Measurements from ENCODE around the gene CAMK1. TPM values are rescaled to one million over a fixed set of nuclear protein-coding genes. Genes with fewer than 3 reads are reported as not detected.

The CAMK1 gene
- total RNA-seq, result 16.9 and 17.1 TPM in 2 replicates
- long read RNA-seq, result 0 reads

DNA sequence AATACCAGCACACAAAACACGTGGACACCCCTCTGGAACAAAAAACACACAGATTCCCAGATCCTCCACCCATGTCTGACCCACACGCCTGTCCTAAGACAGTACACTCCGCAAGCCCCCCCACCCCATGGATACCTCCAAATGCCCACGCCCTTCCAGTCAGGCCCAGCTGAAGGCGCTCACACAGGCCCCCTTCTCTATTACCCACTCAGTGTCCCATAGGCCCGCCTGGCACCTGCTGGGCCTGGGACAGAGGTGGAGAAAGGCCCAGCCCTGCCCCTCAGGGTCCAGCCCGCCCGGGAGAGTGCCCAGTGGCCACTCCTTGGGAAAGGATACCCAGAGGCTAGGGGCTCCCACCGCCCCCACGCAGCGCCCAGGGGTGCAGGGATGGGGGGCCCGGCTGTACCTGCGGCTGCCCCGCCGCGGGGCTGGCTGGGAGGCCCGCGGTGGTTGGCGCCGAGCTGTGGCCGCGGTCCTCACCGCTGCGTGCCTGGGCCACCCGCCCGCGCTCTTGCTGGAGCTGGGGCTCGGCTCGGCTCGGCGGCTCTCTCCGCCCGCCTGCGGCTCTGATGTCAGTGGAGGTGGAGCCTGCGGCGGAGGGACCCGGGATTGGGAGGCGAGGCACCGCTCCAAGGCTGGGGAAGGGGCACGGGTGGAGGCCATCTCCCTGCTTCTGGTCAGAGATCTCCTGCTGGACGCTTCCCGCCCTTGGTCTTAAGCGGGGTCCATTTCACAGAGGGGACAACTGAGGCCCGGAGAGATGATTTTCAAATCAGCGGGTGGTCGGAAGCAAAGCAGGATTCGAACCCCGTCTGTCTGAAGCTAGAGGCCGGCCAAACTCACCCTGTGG, at the start of gene CAMK1:
TSS of gene CAMK1 (minus strand) at position 522 of the 850 bp plus-strand sequence. CDS start 2,198 bp downstream, outside the sequence.
- TF ChIP-seq, protein P1, sequence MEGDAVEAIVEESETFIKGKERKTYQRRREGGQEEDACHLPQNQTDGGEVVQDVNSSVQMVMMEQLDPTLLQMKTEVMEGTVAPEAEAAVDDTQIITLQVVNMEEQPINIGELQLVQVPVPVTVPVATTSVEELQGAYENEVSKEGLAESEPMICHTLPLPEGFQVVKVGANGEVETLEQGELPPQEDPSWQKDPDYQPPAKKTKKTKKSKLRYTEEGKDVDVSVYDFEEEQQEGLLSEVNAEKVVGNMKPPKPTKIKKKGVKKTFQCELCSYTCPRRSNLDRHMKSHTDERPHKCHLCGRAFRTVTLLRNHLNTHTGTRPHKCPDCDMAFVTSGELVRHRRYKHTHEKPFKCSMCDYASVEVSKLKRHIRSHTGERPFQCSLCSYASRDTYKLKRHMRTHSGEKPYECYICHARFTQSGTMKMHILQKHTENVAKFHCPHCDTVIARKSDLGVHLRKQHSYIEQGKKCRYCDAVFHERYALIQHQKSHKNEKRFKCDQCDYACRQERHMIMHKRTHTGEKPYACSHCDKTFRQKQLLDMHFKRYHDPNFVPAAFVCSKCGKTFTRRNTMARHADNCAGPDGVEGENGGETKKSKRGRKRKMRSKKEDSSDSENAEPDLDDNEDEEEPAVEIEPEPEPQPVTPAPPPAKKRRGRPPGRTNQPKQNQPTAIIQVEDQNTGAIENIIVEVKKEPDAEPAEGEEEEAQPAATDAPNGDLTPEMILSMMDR (IDR thresholded peaks at IDR 0.05; ENCODE audit: unreplicated experiment), result no peak
- Mint-ChIP-seq H3K27me3 (no peaks in the 10 kb centered on the region), H3K27ac (peak within 1 kb of the TSS; percentile 85), H3K4me1 (ENCODE audit: low read depth) (peaks cover 16% of the 10 kb centered on the region), H3K4me3 (ENCODE audit: low read depth) (peak within 1 kb of the TSS; percentile 80), H3K36me3 (ENCODE audit: insufficient read depth) (peaks cover 2% of the 10 kb centered on the region), H3K9me3 (ENCODE audit: low read depth) (no peaks in the 10 kb centered on the region)
- peak; percentile 54 for DNase-seq (ENCODE audit: low spot score, unreplicated experiment)

DNA sequence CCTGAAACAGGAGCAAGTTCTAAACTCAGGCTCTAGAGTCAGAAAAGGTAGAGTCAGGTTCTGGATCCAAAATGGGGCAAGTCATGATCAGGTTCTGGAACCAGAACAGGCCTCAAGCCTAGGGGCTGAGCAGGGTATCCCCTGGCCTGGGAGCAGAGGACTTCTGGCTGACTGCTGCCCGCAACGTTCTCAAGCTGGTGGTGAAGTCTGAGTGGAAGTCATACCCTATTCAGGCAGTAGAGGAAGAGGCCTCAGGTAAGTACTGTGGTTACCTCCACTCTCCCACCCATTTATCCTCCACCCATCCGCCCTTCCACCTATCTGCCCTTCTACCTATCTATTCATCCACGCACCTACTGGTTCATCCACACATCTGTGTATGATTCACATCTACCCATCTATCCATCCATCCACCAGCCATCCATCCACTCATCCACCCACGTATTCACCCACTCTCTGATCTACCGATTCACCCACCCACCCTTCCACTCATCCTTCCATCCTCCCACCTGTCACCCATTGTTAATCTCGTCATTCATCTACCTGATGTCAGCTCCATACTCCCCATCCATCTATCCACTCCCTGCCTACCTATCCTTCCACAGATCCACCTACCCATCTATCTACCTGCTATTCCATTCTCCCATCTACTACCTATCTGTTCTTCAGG, 49.1 kb upstream of the CAMK1 start:
- Mint-ChIP-seq H3K27ac (no peak overlapping the region), H3K4me1 (ENCODE audit: low read depth) (no peaks in the 10 kb centered on the region), H3K9me3 (ENCODE audit: low read depth) (no peaks in the 10 kb centered on the region), H3K36me3 (ENCODE audit: insufficient read depth) (peaks cover 1% of the 10 kb centered on the region), H3K4me3 (ENCODE audit: low read depth) (no peak overlapping the region), H3K27me3 (no peaks in the 10 kb centered on the region)
- TF ChIP-seq, protein P1 (IDR thresholded peaks at IDR 0.05; ENCODE audit: unreplicated experiment), result no peak
- DNase-seq (ENCODE audit: low spot score, unreplicated experiment), result no peak

DNA sequence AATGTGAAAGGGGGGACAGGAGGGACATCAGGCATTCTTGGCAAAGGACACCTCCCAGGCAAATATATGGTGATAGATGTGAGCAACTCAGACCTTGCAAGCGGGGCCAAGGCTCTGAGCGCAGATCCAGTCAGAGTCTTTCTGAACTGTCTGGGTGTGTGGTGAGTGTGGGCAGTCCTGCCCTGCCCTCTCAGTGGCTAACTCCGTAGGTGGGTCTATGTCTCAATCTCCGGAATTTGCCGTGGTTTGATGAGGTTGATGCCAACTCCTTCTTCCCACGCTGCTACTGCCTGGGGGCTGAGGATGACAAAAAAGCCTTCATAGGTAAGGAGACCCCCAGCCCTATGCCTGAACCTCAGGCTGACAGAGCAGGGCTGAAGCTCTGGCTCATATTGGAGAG, 47.7 kb upstream of the CAMK1 start:
- Mint-ChIP-seq H3K27ac (no peak overlapping the region), H3K4me1 (ENCODE audit: low read depth) (no peaks in the 10 kb centered on the region), H3K27me3 (no peaks in the 10 kb centered on the region), H3K36me3 (ENCODE audit: insufficient read depth) (peaks cover 1% of the 10 kb centered on the region), H3K4me3 (ENCODE audit: low read depth) (no peak overlapping the region), H3K9me3 (ENCODE audit: low read depth) (no peaks in the 10 kb centered on the region)
- DNase-seq (ENCODE audit: low spot score, unreplicated experiment), result no peak
- TF ChIP-seq, protein P1 (IDR thresholded peaks at IDR 0.05; ENCODE audit: unreplicated experiment), result no peak

DNA sequence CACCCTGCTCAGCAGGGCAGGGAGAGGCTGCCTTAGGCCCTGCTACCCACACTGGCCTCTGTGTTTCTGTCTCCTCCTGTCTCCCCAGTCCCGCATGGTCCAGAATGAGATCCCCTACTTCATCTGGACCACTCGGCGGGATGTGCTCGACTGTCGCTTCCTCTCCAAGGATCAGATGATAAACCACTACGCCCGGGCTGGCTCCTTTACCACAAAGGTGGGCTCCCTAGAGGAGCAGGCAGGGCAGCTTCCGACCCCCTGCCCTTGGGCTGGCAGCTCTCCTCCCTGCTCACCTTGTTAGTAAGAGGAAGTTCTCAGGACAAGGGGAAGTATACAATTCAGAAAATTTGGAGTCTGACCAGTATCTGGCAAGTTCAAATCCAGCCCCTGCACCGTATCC, 46.2 kb upstream of the CAMK1 start:
- Mint-ChIP-seq H3K27me3 (peaks cover 8% of the 10 kb centered on the region), H3K4me1 (ENCODE audit: low read depth) (peaks cover 3% of the 10 kb centered on the region), H3K27ac (no peak overlapping the region), H3K4me3 (ENCODE audit: low read depth) (no peak overlapping the region), H3K36me3 (ENCODE audit: insufficient read depth) (peaks cover under 1% of the 10 kb centered on the region), H3K9me3 (ENCODE audit: low read depth) (no peaks in the 10 kb centered on the region)
- no peak for DNase-seq (ENCODE audit: low spot score, unreplicated experiment)
- TF ChIP-seq, protein P1 (IDR thresholded peaks at IDR 0.05; ENCODE audit: unreplicated experiment), result no peak

DNA sequence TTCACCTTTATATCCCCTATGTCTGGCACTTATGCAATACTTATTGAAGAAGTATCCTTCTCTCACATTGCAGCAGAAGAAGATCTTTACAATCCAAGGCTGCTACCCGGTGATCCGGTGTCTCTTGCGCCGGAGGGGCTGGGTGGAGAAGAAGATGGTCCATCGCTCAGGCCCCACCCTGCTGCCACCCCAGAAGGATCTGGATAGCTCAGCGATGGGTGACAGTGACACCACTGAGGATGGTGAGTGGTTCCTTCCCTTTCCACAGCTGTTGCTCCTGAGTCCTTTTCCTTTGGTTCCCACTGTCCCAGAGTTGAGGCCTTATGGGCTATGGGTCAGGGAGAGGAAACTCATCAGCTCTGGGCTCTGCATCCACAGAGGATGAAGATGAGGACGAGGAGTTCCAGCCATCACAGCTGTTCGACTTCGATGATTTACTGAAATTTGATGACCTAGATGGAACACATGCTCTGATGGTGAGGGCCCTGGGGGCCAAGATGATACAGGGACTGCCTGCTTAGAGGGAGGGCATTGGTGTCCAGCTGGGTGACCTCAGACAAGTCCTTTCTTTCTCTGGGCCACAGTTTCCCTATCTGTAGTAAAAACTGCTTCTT, 43.2 kb upstream of the CAMK1 start:
- no peak overlapping the region for H3K27ac Mint-ChIP-seq
- no peaks in the 10 kb centered on the region for H3K9me3 Mint-ChIP-seq (ENCODE audit: low read depth)
- peaks cover 13% of the 10 kb centered on the region for H3K27me3 Mint-ChIP-seq
- H3K4me3 Mint-ChIP-seq (ENCODE audit: low read depth), result no peak overlapping the region
- DNase-seq (ENCODE audit: low spot score, unreplicated experiment), result no peak
- TF ChIP-seq, protein P1 (IDR thresholded peaks at IDR 0.05; ENCODE audit: unreplicated experiment), result no peak
- peaks cover 9% of the 10 kb centered on the region for H3K4me1 Mint-ChIP-seq (ENCODE audit: low read depth)
- H3K36me3 Mint-ChIP-seq (ENCODE audit: insufficient read depth), result no peaks in the 10 kb centered on the region
